ENCODE measurements around the gene DMTF1.
"Not testable (repeated sequence)": the region's sequence is repeated elsewhere in the genome, so short reads cannot be mapped to it uniquely, and the experiment has no call there.

The DMTF1 gene

DNA sequence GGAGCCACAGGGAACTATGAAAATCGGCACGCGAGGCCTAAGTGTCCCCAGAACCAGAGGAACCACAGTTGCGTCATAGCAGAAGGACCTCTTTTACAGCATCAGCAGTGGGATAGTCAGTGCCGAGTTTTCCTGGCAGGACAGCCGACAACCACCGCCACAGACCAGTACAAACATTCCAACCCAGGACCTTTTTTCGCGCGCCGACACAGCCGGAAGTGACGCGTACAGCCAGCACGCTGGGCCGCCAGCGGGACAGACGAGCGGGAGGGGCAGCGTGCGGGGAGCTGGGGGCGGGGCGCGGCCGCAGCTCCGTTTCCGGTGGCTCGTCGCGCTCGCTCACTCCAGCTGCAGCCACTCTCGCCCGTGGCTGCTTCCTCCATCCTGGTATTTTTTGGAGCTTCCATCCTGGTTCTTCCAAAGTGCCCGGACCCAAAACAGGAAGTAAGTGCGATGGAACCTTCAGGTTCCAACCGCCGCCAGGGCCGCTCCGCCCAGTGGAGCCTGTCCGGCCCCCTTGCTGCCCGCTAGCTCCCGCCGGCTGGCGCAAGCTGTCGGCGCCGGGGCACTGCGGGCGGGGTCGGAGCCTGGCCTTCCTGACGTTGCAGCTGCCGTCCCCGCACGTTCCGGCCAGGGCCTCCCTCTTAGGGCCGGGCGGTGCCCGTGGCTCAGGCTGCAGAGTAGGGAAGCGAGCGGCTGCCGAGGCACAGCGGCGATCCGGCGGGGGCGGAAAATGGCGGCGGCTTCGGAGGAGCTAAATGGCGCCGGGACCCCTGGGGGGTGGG is at the start of gene DMTF1:
DMTF1 (plus strand) TSS at position 342 of the 785 bp plus-strand sequence. CDS start 12,489 bp downstream, outside the sequence.
- DNase-seq, result peak; percentile 80 to 84

DNA sequence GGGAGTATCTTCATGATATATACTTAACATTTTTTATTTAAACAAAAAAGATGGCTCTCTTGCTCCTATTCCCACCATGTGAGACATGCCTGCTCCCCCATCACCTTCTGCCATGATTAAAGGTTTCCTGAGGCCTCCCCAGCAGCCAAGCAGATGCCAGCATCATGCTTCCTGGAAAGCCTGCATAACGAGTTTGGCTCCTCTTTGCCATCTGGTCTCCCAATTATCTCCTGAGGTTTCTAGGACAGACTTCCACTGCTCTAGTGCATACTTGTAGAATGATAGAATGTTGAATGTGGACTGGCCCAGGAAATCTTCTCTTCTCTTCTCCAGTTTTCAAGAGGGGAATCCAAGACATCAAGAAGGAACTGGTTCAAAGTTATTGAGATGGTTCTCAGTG is 46.9 kb upstream of the DMTF1 start:
- DNase-seq, result no peak

DNA sequence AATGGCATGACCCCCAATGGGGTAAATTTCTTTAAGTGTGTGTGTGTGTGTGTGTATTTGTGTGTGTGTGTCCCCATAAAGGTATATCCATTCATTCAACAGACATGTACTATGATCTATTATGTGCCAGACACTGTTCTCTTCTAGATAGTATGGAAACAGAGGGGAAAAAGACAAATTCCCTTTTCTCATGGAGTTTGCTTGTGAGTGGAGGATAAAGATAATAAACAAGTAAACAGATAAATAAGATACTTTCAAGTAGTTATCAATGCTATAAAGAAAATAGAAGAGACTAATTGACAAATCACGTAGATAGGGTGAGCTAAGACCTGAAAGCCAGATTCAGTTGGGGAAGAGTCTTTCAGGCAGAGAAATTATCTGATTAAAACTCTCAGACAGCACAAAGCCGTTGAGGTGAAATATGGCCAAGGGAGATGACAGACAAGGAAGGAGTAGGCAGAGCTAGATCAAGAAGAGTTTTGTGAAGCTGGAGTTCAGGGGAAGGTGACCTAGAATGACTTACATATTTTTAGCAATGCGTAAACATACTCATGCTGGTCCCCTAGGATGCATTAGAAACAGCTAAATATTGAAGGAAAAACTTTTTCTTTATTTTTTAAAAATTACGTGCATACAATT is 45.2 kb upstream of the DMTF1 start:
- DNase-seq, result no peak

GRCh38 chr7:87107949-87108776 is 44.1 kb upstream of the DMTF1 start:
- no peak for DNase-seq

DNA sequence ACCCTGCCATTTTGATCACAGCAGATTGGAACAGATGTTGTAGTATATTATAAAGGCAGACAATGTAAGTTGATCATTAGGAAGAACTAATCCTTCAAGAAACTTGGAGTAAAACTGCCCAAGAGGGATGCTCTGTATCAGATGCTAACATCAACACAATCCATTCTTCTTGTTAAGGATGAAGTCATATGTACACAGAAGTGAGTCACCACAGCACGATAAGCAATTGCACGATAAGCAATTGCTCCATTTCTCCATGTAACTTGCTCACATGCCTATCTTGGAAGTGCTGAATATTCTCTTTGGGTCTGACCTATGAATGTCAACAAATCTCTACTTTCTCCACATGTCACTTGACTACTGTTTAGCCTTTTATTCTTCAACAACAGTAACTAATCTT is 41.5 kb upstream of the DMTF1 start:
- no peak for DNase-seq

GRCh38 chr7:87111877-87112276 is 40.4 kb upstream of the DMTF1 start:
- no peak for DNase-seq

DNA sequence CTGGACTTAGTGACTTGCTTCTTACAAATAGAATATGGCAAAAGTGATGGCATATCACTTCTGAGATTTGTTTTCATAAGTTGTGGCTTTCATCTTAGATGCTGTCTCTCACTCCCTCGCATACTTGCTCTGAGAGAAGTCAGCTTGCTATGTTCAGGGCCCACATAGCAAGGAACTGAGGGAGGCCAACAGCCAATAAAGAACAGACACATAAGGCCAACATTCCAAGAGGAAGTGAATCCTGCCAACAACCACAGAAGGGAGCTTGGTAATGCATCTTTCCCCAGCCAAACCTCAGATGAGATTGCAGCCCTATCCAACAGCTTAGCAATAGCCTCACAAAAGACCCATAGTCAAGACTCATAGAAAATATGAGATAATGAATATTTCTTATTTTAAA is 39.2 kb upstream of the DMTF1 start:
- DNase-seq, result no peak

- not testable (repeated sequence) for DNase-seq
Observed at GRCh38 chr7:87113904-87114303, 38.3 kb upstream of the DMTF1 start.

- DNase-seq, result not testable (repeated sequence)
Observed at GRCh38 chr7:87115772-87116171, 36.5 kb upstream of the DMTF1 start.

GRCh38 chr7:87116315-87116714 is 35.9 kb upstream of the DMTF1 start:
- DNase-seq, result no peak

DNA sequence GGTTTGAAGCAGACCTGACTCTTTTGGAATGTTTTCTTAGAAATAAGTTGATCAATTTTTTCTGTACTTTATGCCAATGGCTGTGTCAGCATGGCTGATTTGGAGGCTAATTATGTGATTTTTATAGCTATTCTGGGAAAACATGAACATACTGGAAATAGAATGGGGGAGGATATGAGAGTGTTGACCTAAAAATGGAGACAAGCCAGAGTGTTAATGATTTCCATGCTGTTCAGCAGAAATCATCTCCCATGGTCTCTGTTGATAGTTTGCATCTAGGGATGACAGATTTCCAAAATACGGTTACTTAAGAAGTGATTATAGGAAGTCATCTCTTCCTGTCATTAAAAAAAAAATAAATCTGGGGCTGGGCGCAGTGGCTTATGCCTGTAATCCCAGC is 32.7 kb upstream of the DMTF1 start:
- DNase-seq, result no peak

- DNase-seq, result no peak
Observed at GRCh38 chr7:87123105-87123504, 29.1 kb upstream of the DMTF1 start.

GRCh38 chr7:87127019-87127418 is 25.2 kb upstream of the DMTF1 start:
- no peak for DNase-seq

DNA sequence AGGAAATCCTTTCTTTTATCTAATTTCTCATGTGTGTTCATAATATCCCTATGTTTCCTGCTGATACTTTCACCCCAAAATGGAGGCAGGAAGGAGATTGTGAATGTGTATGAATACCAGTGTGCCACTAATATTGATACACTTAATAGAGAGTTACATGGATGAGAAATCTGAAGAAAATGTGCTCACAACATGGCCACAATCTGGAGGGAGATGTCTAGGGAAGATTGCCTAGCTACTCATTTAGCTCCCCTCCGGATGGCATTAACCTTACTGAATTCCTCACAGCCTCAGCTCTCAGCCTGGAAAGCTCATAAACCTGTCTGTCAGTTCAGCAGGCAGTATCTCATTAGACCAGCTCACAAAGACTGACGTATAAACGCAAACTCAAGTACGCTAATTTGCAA is 23.4 kb upstream of the DMTF1 start:
- DNase-seq, result no peak

- no peak for DNase-seq
Observed at GRCh38 chr7:87129332-87129731, 22.9 kb upstream of the DMTF1 start.

DNA sequence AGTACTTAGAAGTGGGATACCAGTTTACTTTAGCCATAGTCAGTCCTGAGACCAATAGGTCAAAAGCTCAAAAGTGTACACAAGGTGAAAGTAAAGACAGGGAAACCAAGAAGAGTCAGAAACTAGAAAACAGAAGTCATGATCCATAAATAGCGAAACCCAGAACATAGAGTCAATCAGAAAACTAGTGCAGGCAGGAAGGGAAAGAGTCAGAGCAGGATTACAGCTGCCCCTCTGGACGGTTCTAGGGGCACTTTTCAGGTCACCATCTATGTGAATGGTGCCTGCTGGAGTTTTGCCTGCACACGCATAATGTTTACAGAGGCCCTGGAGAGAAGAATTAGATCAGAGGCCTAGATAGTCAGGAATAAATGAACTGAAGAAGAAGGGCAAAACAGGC is 22.4 kb upstream of the DMTF1 start:
- no peak for DNase-seq

- no peak for DNase-seq
Observed at GRCh38 chr7:87131771-87132170, 20.5 kb upstream of the DMTF1 start.

GRCh38 chr7:87137271-87137670 is 15.0 kb upstream of the DMTF1 start:
- DNase-seq, result no peak

GRCh38 chr7:87139514-87139913 is 12.7 kb upstream of the DMTF1 start:
- no peak for DNase-seq

DNA sequence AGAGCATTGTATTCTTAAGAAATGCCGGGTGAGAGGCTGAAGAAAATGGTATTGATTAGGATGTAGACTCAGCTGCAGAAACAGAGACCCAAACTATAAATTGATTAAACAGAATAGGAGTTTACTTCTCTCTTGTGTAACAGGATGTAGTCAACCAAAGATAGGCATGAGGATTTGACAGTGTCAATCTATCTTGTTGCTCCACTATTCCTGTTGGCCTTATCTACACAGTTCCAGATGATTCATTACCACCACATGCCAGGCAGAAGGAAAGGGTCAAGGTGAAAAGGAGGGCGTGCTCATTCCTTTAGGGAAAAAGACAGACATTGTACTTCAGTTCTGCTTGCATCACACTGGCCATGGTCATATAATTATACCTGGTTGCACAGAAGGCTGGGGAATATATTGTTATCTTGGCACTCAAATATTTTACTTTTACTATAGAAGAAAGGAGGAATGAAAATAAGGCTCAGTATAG is 11.9 kb upstream of the DMTF1 start:
- DNase-seq, result no peak

GRCh38 chr7:87144173-87144657 is 8.0 kb upstream of the DMTF1 start:
- no peak for DNase-seq

- DNase-seq, result no peak
Observed at GRCh38 chr7:87146740-87147386, 5.4 kb upstream of the DMTF1 start.

- DNase-seq, result no peak
Observed at GRCh38 chr7:87147500-87147899, 4.8 kb upstream of the DMTF1 start.

Measured in activated CD4-positive, alpha-beta T cell treated with anti-CD3 and anti-CD28 coated beads for 4 hours (primary cell).